ENCODE measurements around the gene MYO9B. TPM values are rescaled to one million over a fixed set of nuclear protein-coding genes. Genes with fewer than 3 reads are reported as not detected.

MYO9B gene
- total and polyA plus RNA-seq, 9 of the 15 experiments (the other 6 are each of a cell fraction or from before 2014, with no cell fraction given), result 2.4 to 77.6 (median 23.0) TPM

- TF ChIP-seq ZNF318 (IDR thresholded peaks at IDR 0.05; ENCODE audit: borderline replicate concordance in 1 of 2, low read depth in 1 of 2), result no peak
- TF ChIP-seq NUFIP1 (IDR thresholded peaks at IDR 0.05; ENCODE audit: partially characterized antibody), result no peak
- no peak for TF ChIP-seq TBP (optimal IDR thresholded peaks at IDR 0.05; ENCODE audit: low read depth, low read length)
- no peak for TF ChIP-seq TFAM (CRISPR knock-in tag; conservative IDR thresholded peaks at IDR 0.05)
- TF ChIP-seq CTCF (IDR thresholded peaks at IDR 0.05 in 2 of 3, conservative IDR thresholded peaks at IDR 0.05 in 1 of 3; ENCODE audit: insufficient read depth in 2 of 3, low read depth in 1 of 3, low read length in 3 of 3), result peak; percentile 32 to 65 (median 53)
Measured at GRCh38 chr19:17052439-17052838, 23.1 kb upstream of the MYO9B start (continued).
